ENCODE data around the gene APOE. TPM values are rescaled to one million over a fixed set of nuclear protein-coding genes. Genes with fewer than 3 reads are reported as not detected.

Gene APOE
- total and polyA plus RNA-seq, 12 donors, result 569 to 21,602 (median 8,894) TPM

DNA sequence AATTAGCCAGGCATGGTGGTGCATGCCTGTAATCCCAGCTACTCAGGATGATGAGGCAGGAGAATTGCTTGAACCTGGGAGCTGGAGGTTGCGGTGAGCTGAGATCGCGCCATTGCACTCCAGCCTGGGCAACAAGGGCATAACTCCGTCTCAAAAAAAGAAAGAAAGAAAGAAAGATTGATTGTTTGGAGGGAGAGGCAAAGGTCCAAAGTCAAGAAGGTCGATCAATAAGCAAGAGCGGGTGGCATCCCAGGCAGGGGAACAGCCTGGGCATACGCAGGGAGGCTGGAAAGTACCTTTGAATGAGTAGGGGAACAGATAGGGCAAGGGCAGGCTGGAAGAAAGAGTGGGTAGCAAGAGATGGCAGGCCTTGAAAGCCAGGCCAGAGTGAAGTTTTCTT, 24.5 kb downstream of the APOE start:
- no peak for DNase-seq
- WGBS, 4 donors, result 85 to 92% (median 89%) methylated on average over 7 of the region's 7 CpGs
- no peaks in the 10 kb centered on the region for H3K27me3 ChIP-seq
- no peaks in the 10 kb centered on the region for H3K9me3 ChIP-seq (replicated peaks in 1 of 3)
- H3K4me1 ChIP-seq (replicated peaks in 1 of 2), result peaks cover 26 to 27% of the 10 kb centered on the region in 2 donors
- no peak overlapping the region for H3K27ac ChIP-seq
- no peak overlapping the region for H3K4me3 ChIP-seq
- intact Hi-C loops (cut with DNase I), result no loop called here
- no peaks in the 10 kb centered on the region for H3K36me3 ChIP-seq (replicated peaks in 1 of 2)
- TF ChIP-seq POLR2A (IDR thresholded peaks at IDR 0.05), result no peak
- TF ChIP-seq, protein P1, sequence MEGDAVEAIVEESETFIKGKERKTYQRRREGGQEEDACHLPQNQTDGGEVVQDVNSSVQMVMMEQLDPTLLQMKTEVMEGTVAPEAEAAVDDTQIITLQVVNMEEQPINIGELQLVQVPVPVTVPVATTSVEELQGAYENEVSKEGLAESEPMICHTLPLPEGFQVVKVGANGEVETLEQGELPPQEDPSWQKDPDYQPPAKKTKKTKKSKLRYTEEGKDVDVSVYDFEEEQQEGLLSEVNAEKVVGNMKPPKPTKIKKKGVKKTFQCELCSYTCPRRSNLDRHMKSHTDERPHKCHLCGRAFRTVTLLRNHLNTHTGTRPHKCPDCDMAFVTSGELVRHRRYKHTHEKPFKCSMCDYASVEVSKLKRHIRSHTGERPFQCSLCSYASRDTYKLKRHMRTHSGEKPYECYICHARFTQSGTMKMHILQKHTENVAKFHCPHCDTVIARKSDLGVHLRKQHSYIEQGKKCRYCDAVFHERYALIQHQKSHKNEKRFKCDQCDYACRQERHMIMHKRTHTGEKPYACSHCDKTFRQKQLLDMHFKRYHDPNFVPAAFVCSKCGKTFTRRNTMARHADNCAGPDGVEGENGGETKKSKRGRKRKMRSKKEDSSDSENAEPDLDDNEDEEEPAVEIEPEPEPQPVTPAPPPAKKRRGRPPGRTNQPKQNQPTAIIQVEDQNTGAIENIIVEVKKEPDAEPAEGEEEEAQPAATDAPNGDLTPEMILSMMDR (IDR thresholded peaks at IDR 0.05), result no peak

DNA sequence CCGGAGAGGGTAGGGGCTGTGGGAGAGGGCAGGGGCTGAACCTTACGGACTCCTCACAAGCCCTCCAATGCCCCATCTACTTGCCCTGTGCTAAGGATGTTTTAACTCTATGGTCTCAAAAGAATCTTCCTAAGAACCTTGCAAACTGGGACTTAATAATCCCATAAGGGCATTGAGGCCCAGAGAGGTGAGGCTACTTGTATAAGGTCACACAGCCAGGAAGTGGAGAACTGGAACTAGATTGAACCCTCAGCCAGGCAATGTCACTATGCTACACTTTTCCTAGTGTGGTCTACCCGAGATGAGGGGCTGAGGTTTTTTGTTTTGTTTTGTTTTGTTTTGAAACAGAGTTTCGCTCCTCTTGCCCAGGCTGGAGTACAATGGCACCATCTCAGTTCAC, 25.9 kb downstream of the APOE start:
- DNase-seq, result no peak
- Histone ChIP-seq H3K36me3 (replicated peaks in 1 of 2) (no peaks in the 10 kb centered on the region), H3K4me3 (no peak overlapping the region), H3K4me1 (replicated peaks in 1 of 2) (peaks cover 17 to 23% of the 10 kb centered on the region in 2 donors), H3K27ac (no peak overlapping the region), H3K27me3 (no peaks in the 10 kb centered on the region), H3K9me3 (replicated peaks in 1 of 3) (no peaks in the 10 kb centered on the region)
- WGBS, 4 donors, result 91 to 95% (median 94%) methylated on average over 4 of the region's 4 CpGs
- TF ChIP-seq, protein P1 (IDR thresholded peaks at IDR 0.05), result no peak
- TF ChIP-seq POLR2A (IDR thresholded peaks at IDR 0.05), result no peak
- intact Hi-C loops (cut with DNase I), result no loop called here

DNA sequence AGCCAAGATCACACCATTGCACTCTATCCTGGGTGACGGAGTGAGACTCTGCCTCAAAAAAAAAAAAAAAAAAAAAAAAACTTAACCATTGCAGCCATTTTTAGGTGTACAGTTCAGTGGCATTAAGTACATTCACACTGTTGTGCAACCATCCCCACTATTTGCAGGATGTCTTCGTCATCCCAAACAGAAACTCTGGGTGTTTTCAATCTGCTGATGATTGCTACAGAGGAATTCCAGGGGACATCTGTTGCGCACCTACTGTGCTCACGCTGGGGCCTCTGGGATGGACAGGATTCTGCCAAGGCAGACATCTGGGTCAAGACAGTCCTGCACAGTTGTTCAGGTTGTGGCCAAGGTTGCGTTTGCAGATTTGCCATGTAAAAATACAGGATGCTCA, 34.1 kb downstream of the APOE start:
- DNase-seq, result no peak
- Histone ChIP-seq H3K27ac (no peak overlapping the region), H3K36me3 (replicated peaks in 1 of 2) (no peaks in the 10 kb centered on the region), H3K27me3 (no peaks in the 10 kb centered on the region), H3K9me3 (replicated peaks in 1 of 3) (no peaks in the 10 kb centered on the region), H3K4me1 (replicated peaks in 1 of 2) (peaks cover 4 to 11% of the 10 kb centered on the region in 2 donors), H3K4me3 (no peak overlapping the region)
- intact Hi-C loops (cut with DNase I), result no loop called here
- 65 to 81% (median 71%) methylated on average over 5 of the region's 5 CpGs for WGBS, 4 donors
- TF ChIP-seq, protein P1 (IDR thresholded peaks at IDR 0.05), result no peak
- TF ChIP-seq POLR2A (IDR thresholded peaks at IDR 0.05), result no peak

DNA sequence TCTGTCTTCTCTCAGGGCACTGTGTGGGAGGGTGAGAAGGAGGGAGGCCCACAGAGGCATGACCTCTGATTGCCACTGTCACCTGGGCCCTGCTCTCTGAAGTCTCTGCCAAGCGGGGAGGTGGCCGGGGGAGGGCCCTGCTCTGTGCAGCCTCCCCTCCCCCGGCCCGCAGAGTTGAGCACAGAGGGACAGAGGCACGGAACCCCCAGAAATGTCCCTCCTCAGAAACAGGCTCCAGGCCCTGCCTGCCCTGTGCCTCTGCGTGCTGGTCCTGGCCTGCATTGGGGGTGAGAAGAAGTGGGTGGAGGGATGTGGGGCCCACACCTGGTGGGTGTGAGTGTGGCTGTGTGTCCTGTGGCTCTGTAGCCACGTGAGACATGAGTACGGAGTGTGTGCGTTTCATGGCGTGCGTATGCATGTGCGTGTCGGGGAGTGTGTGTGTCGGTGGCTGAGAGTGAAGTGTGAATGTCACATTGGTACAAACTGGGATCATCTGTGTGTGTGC, 36.5 kb downstream of the APOE start, which contains the start of gene APOC4:
Gene APOC4 (plus strand): TSS at position 171 of the 505 bp plus-strand sequence. CDS start 41 bp downstream, at position 212.
- intact Hi-C loops (cut with DNase I), result no loop called here
- no peak for TF ChIP-seq POLR2A (IDR thresholded peaks at IDR 0.05)
- TF ChIP-seq, protein P1 (IDR thresholded peaks at IDR 0.05), result no peak
- no peaks in the 10 kb centered on the region for H3K36me3 ChIP-seq (replicated peaks in 1 of 2)
- no peaks in the 10 kb centered on the region for H3K4me1 ChIP-seq (replicated peaks in 1 of 2)
- H3K9me3 ChIP-seq (replicated peaks in 1 of 3), result no peaks in the 10 kb centered on the region
- H3K27ac ChIP-seq, result no peak within 1 kb of the TSS
- H3K27me3 ChIP-seq, result no peaks in the 10 kb centered on the region
- H3K4me3 ChIP-seq, result no peak within 1 kb of the TSS
- DNase-seq, result no peak
- WGBS, 4 donors, result 88 to 93% (median 91%) methylated on average over 8 to 14 of the region's 14 CpGs
